ENCODE data around the gene GRAP. TPM values are rescaled to one million over a fixed set of nuclear protein-coding genes. Genes with fewer than 3 reads are reported as not detected.
"Not testable (repeated sequence)": the region's sequence is repeated elsewhere in the genome, so short reads cannot be mapped to it uniquely, and the experiment has no call there.

GRAP gene
- total RNA-seq (2022), result not detected in 2 replicates
- Bru-seq, nascent RNA, result percentile 6 among the genes with signal in this experiment
- percentile 3 among the genes with signal in this experiment for BruChase-seq, experiment 1, labeled RNA remaining after a 6-hour chase
- BruChase-seq, experiment 2, labeled RNA remaining after a 2-hour chase, result percentile 4 among the genes with signal in this experiment
- long read RNA-seq, result 0 reads

GRCh38 chr17:19046782-19047375 is at the start of gene GRAP:
Gene GRAP (minus strand): TSS chr17:19046957. CDS start chr17:19046926, 31 bp downstream.
- H3K27me3 Mint-ChIP-seq (ENCODE audit: unreplicated experiment); DNase-seq; H3K36me3 Mint-ChIP-seq (ENCODE audit: insufficient read depth, unreplicated experiment); BruUV-seq (replicated peaks); H3K27ac Mint-ChIP-seq (ENCODE audit: unreplicated experiment); intact Hi-C loops (cut with micrococcal nuclease; ENCODE audit: unreplicated experiment); H3K4me3 Mint-ChIP-seq (ENCODE audit: low read depth, unreplicated experiment); H3K4me1 Mint-ChIP-seq (ENCODE audit: low read depth, unreplicated experiment); CTCF ChIA-PET; H3K9me3 Mint-ChIP-seq (ENCODE audit: low read depth, unreplicated experiment): not testable (repeated sequence)

DNA sequence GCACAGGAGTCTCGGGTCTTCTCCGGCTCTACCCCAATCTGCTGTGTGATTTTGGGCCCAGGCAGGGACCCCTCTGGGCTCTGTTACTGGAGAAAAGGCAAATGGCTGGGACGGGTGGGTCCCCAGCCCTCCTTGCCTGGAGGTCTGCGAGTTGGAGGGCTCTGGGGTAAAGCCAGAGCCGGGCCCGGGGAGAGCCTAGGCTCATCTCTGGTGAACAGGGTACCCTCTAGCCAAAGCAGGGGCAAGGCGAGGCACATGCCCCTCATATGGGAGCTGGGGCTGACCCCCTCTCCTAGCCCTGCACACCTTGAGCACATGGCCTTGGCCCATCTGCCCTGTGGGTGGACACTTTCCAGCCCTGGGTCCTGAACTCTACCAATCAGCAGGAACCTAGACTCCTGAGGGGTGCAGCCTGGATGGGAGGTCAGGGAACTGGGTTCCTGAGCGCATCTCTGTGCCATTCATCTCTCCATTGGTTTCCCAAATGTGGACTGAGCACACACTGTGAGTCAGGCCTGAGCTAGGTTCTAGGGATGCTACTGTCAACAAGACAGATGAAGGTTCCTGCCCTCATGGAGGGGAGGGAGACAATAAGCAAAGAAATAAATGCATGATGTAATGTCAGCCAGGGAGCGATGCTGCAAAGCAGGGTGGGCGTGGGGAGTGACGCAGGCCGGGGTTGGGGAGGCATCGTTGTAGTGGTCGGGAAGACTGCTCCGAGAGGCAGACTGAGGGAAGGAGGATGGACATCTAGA is 47.1 kb upstream of the GRAP start:
- BruUV-seq (replicated peaks); H3K27ac Mint-ChIP-seq (ENCODE audit: unreplicated experiment); H3K27me3 Mint-ChIP-seq (ENCODE audit: unreplicated experiment); intact Hi-C loops (cut with micrococcal nuclease; ENCODE audit: unreplicated experiment); CTCF ChIA-PET; H3K4me3 Mint-ChIP-seq (ENCODE audit: low read depth, unreplicated experiment); H3K4me1 Mint-ChIP-seq (ENCODE audit: low read depth, unreplicated experiment); H3K9me3 Mint-ChIP-seq (ENCODE audit: low read depth, unreplicated experiment); H3K36me3 Mint-ChIP-seq (ENCODE audit: insufficient read depth, unreplicated experiment); DNase-seq: not testable (repeated sequence)

GRCh38 chr17:19092737-19093683 is 46.3 kb upstream of the GRAP start:
- DNase-seq; H3K4me1 Mint-ChIP-seq (ENCODE audit: low read depth, unreplicated experiment); H3K36me3 Mint-ChIP-seq (ENCODE audit: insufficient read depth, unreplicated experiment); H3K27ac Mint-ChIP-seq (ENCODE audit: unreplicated experiment); CTCF ChIA-PET; H3K27me3 Mint-ChIP-seq (ENCODE audit: unreplicated experiment); BruUV-seq (replicated peaks); intact Hi-C loops (cut with micrococcal nuclease; ENCODE audit: unreplicated experiment); H3K4me3 Mint-ChIP-seq (ENCODE audit: low read depth, unreplicated experiment); H3K9me3 Mint-ChIP-seq (ENCODE audit: low read depth, unreplicated experiment): not testable (repeated sequence)

GRCh38 chr17:19090058-19090772 is 43.5 kb upstream of the GRAP start:
- H3K4me1 Mint-ChIP-seq (ENCODE audit: low read depth, unreplicated experiment); H3K27ac Mint-ChIP-seq (ENCODE audit: unreplicated experiment); intact Hi-C loops (cut with micrococcal nuclease; ENCODE audit: unreplicated experiment); H3K4me3 Mint-ChIP-seq (ENCODE audit: low read depth, unreplicated experiment); H3K9me3 Mint-ChIP-seq (ENCODE audit: low read depth, unreplicated experiment); DNase-seq; H3K36me3 Mint-ChIP-seq (ENCODE audit: insufficient read depth, unreplicated experiment); BruUV-seq (replicated peaks); CTCF ChIA-PET; H3K27me3 Mint-ChIP-seq (ENCODE audit: unreplicated experiment): not testable (repeated sequence)

DNA sequence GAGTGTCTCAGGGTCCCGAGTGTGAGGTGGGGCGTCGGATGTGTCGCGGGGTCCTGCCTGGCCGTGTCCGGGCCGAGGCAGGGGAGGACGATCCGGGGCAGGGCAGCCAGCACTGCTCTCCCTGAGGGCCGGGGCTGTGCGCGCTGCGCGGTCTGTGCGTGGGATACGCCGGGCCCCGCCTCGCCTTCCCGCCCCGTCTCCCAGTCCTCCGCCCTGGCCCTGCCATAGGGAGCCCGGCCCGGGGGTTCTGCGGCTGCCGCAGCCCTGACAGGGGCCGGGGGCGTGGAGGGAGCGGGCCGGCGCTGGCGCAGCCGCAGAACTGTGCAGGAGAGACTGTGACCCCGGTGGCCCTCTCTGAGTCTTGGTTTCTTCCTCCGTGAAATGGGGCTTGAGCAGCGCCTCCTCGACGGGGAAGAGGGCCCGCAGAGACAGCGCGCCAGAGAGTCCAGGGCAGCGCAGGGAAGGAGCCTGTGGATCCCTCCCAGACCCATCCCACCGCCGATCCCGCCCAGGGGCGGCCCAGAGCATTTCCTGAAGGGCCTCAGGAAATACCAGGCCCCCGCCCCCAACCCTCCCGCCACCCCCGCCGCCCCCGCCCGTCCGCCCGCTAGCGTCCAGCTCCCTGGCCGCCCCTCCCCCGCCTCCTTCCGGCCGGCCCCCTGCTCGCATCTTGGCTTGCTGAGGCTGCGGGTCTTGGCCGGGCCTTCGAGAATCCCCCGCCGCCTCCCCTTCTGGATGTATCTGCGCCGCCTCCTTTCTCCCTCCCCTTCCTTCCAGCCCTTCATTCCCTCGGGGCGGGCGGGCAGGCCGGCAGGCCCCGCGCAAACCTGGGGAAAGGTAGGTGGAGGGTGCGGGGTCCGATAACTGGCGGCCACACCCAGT is 42.3 kb upstream of the GRAP start:
- H3K4me3 Mint-ChIP-seq (ENCODE audit: low read depth, unreplicated experiment); H3K27ac Mint-ChIP-seq (ENCODE audit: unreplicated experiment); intact Hi-C loops (cut with micrococcal nuclease; ENCODE audit: unreplicated experiment); H3K27me3 Mint-ChIP-seq (ENCODE audit: unreplicated experiment); H3K9me3 Mint-ChIP-seq (ENCODE audit: low read depth, unreplicated experiment); BruUV-seq (replicated peaks); DNase-seq; H3K4me1 Mint-ChIP-seq (ENCODE audit: low read depth, unreplicated experiment); H3K36me3 Mint-ChIP-seq (ENCODE audit: insufficient read depth, unreplicated experiment); CTCF ChIA-PET: not testable (repeated sequence)

- H3K4me1 Mint-ChIP-seq (ENCODE audit: low read depth, unreplicated experiment); CTCF ChIA-PET; H3K27me3 Mint-ChIP-seq (ENCODE audit: unreplicated experiment); H3K9me3 Mint-ChIP-seq (ENCODE audit: low read depth, unreplicated experiment); DNase-seq; H3K4me3 Mint-ChIP-seq (ENCODE audit: low read depth, unreplicated experiment); H3K27ac Mint-ChIP-seq (ENCODE audit: unreplicated experiment); BruUV-seq (replicated peaks); H3K36me3 Mint-ChIP-seq (ENCODE audit: insufficient read depth, unreplicated experiment); intact Hi-C loops (cut with micrococcal nuclease; ENCODE audit: unreplicated experiment): not testable (repeated sequence)
These were observed 30.6 kb upstream of the GRAP start for GRCh38 chr17:19077386-19077785.

DNA sequence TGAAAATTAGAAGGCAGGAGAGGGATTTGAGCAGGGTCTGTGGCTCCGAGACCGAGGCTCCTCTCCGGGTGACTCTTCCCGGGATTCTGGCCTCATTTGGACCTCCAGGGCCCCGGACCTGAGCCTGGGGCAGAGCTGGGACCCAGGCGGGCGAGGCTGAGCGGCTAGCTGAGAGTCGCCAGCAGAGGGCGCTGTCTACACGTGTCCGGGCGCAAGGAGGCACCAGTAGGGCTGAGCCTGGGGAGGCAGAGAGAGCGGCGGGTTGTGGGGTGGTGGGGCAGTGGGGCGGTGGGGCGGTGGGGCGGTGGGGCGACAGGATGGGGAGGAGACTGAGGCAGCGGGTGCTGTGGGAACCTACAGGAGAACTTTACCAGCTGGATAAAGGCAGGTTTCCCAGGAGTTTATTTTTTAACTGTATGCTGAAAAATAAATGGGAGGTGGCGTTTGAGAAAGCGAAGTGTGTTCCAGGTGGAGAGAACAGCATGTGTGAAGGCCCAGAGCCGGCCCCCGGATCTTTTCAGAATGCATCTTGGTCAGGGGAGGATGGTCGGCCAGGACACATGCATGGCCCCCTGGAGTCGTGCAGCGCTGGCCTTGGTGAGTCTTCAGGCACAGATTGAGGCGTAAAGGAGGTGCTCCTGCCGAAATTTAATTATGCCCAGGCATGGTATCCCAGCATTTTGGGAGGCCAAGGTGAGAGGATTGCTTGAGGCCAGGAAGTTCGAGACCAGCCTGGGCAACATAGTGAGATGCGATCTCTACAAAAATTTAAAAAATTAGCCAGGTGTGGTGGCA is 29.8 kb upstream of the GRAP start:
- CTCF ChIA-PET; H3K27ac Mint-ChIP-seq (ENCODE audit: unreplicated experiment); H3K4me1 Mint-ChIP-seq (ENCODE audit: low read depth, unreplicated experiment); BruUV-seq (replicated peaks); H3K36me3 Mint-ChIP-seq (ENCODE audit: insufficient read depth, unreplicated experiment); DNase-seq; H3K4me3 Mint-ChIP-seq (ENCODE audit: low read depth, unreplicated experiment); intact Hi-C loops (cut with micrococcal nuclease; ENCODE audit: unreplicated experiment); H3K27me3 Mint-ChIP-seq (ENCODE audit: unreplicated experiment); H3K9me3 Mint-ChIP-seq (ENCODE audit: low read depth, unreplicated experiment): not testable (repeated sequence)

DNA sequence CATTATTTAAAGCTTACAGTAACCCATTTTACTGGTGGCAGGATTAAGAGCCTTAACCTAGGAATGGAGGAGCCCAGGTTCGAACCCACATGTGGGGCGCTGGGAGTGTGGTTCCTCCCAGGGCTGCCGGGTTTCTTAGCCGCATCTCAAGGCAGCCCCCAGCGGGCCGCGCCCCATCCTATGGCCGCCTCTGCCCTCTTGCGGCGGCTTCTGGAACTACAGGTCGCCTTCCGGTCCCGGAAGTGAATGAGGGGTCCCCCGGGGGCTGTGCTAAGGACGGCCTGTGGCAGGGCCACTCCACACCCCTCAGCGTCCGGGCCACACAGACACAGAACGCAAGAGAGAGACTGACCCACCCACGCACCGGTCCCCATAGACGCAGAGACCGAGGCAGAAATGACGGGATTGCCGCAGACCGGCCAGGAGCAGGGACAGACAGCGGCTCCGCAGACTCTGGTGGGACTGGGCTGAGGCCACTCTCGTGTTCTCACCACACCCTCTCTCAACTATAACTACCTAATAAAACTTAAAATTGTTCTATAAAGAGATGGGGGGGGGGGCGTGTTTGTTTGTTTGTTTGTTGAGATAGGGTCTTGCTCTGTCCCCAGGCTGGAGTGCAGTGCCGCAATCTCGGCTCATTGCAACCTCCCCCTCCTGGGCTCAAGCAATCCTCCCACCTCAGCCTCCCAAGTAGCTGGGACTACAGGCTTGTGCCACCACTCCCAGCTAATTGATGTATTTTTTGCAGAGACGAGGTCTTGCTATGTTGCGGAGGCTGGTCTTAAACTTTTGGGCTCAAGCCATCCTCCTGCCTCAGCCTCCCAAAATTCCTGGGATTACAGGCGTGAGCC is 23.8 kb upstream of the GRAP start:
- DNase-seq; H3K27me3 Mint-ChIP-seq (ENCODE audit: unreplicated experiment); H3K36me3 Mint-ChIP-seq (ENCODE audit: insufficient read depth, unreplicated experiment); H3K27ac Mint-ChIP-seq (ENCODE audit: unreplicated experiment); BruUV-seq (replicated peaks); H3K4me1 Mint-ChIP-seq (ENCODE audit: low read depth, unreplicated experiment); intact Hi-C loops (cut with micrococcal nuclease; ENCODE audit: unreplicated experiment); H3K9me3 Mint-ChIP-seq (ENCODE audit: low read depth, unreplicated experiment); H3K4me3 Mint-ChIP-seq (ENCODE audit: low read depth, unreplicated experiment); CTCF ChIA-PET: not testable (repeated sequence)

All from Calu3 (cell line).